ENCODE data around the gene WAPL.

The WAPL gene

GRCh38 chr10:86511027-86511865 is 10.3 kb downstream of the WAPL start:
- Histone ChIP-seq H3K27ac (ENCODE audit: low read length) (no peak overlapping the region), H3F3A (ENCODE audit: insufficient read depth, low read length) (no peaks in the 10 kb centered on the region), H3K9me2 (replicated peaks; ENCODE audit: insufficient read depth, low read length) (no peaks in the 10 kb centered on the region), H3K4me3 (ENCODE audit: low read length) (no peak overlapping the region), H3K27me3 (replicated peaks; ENCODE audit: insufficient read depth, low read length) (no peaks in the 10 kb centered on the region), H4K20me1 (ENCODE audit: insufficient read depth, low read length) (peaks cover 13% of the 10 kb centered on the region; the same call in 1 of the 2 replicates), H3K4me1 (ENCODE audit: low read length) (peaks cover 8% of the 10 kb centered on the region; the same call in 1 of the 2 replicates), H3K36me3 (replicated peaks; ENCODE audit: insufficient read depth, low read length) (peaks cover 10% of the 10 kb centered on the region), H3K79me2 (ENCODE audit: low read length) (peaks cover 99% of the 10 kb centered on the region), H3K4me2 (ENCODE audit: low read depth, low read length) (no peak overlapping the region), H3K9ac (ENCODE audit: low read length) (no peak overlapping the region), H2AFZ (ENCODE audit: low read length) (no peak overlapping the region), H3K9me3 (replicated peaks; ENCODE audit: insufficient read depth, low read length) (no peaks in the 10 kb centered on the region)
- DNase-seq: no peak
- TF ChIP-seq EZH2phosphoT487 (IDR thresholded peaks at IDR 0.05; ENCODE audit: low read length) (no peak), EZH2 (optimal IDR thresholded peaks at IDR 0.05; ENCODE audit: low read depth, low read length) (no peak), CTCF (IDR thresholded peaks at IDR 0.05; ENCODE audit: low read length) (no peak)

GRCh38 chr10:86509145-86509544 is 12.4 kb downstream of the WAPL start:
- H3K79me2 ChIP-seq (ENCODE audit: low read length): peaks cover 99% of the 10 kb centered on the region
- H2AFZ ChIP-seq (ENCODE audit: low read length): no peak overlapping the region
- no peak for DNase-seq
- H3K9me2 ChIP-seq (replicated peaks; ENCODE audit: insufficient read depth, low read length): no peaks in the 10 kb centered on the region
- no peaks in the 10 kb centered on the region for H3F3A ChIP-seq (ENCODE audit: insufficient read depth, low read length)
- peaks cover 5% of the 10 kb centered on the region; the same call in 1 of the 2 replicates for H3K4me1 ChIP-seq (ENCODE audit: low read length)
- H4K20me1 ChIP-seq (ENCODE audit: insufficient read depth, low read length): peaks cover 7% of the 10 kb centered on the region; the same call in 1 of the 2 replicates
- H3K9ac ChIP-seq (ENCODE audit: low read length): no peak overlapping the region
- H3K4me2 ChIP-seq (ENCODE audit: low read depth, low read length): no peak overlapping the region
- no peak for TF ChIP-seq EZH2 (optimal IDR thresholded peaks at IDR 0.05; ENCODE audit: low read depth, low read length)
- no peak for TF ChIP-seq CTCF (IDR thresholded peaks at IDR 0.05; ENCODE audit: low read length)
- TF ChIP-seq EZH2phosphoT487 (IDR thresholded peaks at IDR 0.05; ENCODE audit: low read length): no peak
- H3K4me3 ChIP-seq (ENCODE audit: low read length): no peak overlapping the region
- no peaks in the 10 kb centered on the region for H3K27me3 ChIP-seq (replicated peaks; ENCODE audit: insufficient read depth, low read length)
- no peak overlapping the region for H3K27ac ChIP-seq (ENCODE audit: low read length)
- H3K9me3 ChIP-seq (replicated peaks; ENCODE audit: insufficient read depth, low read length): no peaks in the 10 kb centered on the region
- H3K36me3 ChIP-seq (replicated peaks; ENCODE audit: insufficient read depth, low read length): peaks cover 10% of the 10 kb centered on the region; the same call in 1 of the 2 replicates

- H2AFZ ChIP-seq (ENCODE audit: low read length): no peak overlapping the region
- H3K9ac ChIP-seq (ENCODE audit: low read length): no peak overlapping the region
- no peak overlapping the region for H3K27ac ChIP-seq (ENCODE audit: low read length)
- peaks cover 99% of the 10 kb centered on the region for H3K79me2 ChIP-seq (ENCODE audit: low read length)
- H3F3A ChIP-seq (ENCODE audit: insufficient read depth, low read length): no peaks in the 10 kb centered on the region
- no peaks in the 10 kb centered on the region for H3K27me3 ChIP-seq (replicated peaks; ENCODE audit: insufficient read depth, low read length)
- 0 out of 2 replicates have a peak, but pooled peaks cover 10% of the 10 kb centered on the region for H3K36me3 ChIP-seq (replicated peaks; ENCODE audit: insufficient read depth, low read length)
- no peak for DNase-seq
- H3K4me2 ChIP-seq (ENCODE audit: low read depth, low read length): no peak overlapping the region
- no peaks in the 10 kb centered on the region for H3K4me1 ChIP-seq (ENCODE audit: low read length)
- H3K4me3 ChIP-seq (ENCODE audit: low read length): no peak overlapping the region
- no peaks in the 10 kb centered on the region for H3K9me2 ChIP-seq (replicated peaks; ENCODE audit: insufficient read depth, low read length)
- peaks cover 7% of the 10 kb centered on the region; the same call in 1 of the 2 replicates for H4K20me1 ChIP-seq (ENCODE audit: insufficient read depth, low read length)
- TF ChIP-seq EZH2 (optimal IDR thresholded peaks at IDR 0.05; ENCODE audit: low read depth, low read length): no peak
- no peak for TF ChIP-seq EZH2phosphoT487 (IDR thresholded peaks at IDR 0.05; ENCODE audit: low read length)
- no peak for TF ChIP-seq CTCF (IDR thresholded peaks at IDR 0.05; ENCODE audit: low read length)
- no peaks in the 10 kb centered on the region for H3K9me3 ChIP-seq (replicated peaks; ENCODE audit: insufficient read depth, low read length)
Measured at GRCh38 chr10:86508217-86508616, 13.4 kb downstream of the WAPL start.

All from MM.1S (cell line).